ENCODE data around the gene OLFML1.

OLFML1 gene

DNA sequence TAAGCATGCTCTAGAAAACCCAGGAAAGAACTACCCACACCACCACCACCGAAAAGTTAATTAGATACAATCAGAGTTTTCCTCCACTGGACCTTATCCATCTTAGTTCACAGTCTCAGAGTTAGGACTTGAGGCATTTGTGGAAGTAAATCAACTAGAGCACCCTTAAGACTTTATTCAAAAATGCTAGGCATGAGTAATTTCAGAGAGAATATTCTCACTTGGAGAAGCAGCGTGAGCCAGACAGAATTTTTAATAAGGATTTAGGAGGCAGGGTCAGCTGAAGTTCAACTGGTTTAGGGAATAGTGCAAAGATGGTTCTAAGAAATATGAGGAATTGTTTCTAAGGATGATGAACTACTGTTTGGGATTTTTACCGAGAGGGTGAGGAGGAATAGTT, 1.2 kb upstream of the OLFML1 start:
- no peak for DNase-seq

- DNase-seq, result no peak
Observed at GRCh38 chr11:7484645-7485044, 661 bp upstream of the OLFML1 start.

GRCh38 chr11:7486098-7486780, 933 bp downstream of the OLFML1 start:
- no peak for DNase-seq

GRCh38 chr11:7486781-7487140, 1.5 kb downstream of the OLFML1 start:
- DNase-seq, result no peak

DNA sequence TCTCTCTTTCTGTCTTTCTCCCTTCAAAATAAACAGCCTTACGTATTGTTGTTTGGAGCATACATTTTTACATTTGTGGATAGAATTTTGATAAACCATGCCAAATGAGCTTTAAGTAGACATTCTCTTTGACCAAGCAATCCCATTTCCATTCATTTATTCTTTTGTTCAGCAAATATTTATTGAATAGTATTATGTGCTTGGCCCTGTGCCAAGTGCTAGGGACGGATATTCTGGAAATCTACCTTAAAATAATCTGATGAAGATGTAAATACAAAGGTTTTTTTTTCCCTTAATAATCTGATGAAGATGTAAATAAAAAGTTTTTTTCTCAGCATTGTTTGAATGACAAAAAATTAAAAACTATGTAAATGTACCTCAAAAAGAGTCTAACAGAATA, 2.1 kb downstream of the OLFML1 start:
- no peak for DNase-seq

DNA sequence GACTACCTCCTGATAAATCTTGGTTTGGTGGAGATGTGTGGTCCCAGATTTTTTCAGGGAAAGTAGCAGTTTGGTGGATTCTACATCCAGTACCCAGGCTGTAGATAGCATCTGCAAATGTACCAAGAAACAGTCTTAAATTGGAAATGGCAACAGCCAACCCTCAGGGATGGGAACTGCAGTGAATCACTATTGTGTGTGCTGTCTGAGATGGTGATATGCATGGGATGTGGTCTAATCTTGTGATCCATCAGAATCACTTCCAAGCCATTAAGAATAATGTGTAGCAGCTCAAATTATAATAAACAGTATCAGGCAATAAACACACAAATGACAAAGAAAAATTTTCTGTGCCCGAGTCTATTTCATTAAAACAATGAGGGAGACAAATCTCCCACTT, 3.4 kb downstream of the OLFML1 start:
- no peak for DNase-seq

- no peak for DNase-seq
Observed at GRCh38 chr11:7489376-7489775, 4.1 kb downstream of the OLFML1 start.

DNA sequence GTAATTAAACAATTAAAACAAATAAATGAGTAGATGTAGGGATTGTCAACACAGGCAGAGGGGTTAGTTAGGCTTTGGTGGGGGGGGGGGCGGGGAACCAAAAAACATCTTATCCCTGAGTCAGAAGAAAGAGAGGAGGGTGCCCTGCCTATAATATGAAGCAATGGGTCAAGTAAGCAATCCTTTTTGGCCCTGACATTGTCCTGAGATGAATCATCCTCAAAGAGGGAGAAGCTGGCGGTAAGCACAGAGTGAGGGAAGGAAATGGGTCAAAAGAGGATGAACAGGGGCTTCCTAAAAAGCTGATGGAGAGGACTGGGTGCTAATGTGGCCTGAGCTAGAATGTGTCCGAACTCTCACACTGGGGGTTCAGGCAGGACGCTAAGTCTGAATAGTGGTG, 4.7 kb downstream of the OLFML1 start:
- DNase-seq, result no peak

DNA sequence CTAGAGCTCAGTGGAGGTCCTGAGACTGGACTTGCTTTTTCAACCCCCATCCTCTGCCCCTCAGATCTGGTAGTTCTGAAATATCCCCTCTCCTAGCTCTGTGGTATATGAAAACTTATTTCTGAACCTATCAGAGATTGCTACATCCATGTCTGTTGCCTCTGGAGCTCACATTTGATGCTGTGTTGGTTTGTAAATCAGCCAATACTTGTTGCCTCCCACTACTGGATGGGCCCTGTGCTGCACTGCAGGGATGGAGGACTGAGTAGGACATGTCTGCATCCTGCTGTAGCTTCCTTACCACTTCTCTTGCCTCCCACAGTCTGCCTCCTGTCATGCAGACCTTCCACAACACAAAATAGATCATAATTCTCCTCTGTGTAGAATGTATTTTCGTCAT, 5.2 kb downstream of the OLFML1 start:
- DNase-seq, result no peak

DNA sequence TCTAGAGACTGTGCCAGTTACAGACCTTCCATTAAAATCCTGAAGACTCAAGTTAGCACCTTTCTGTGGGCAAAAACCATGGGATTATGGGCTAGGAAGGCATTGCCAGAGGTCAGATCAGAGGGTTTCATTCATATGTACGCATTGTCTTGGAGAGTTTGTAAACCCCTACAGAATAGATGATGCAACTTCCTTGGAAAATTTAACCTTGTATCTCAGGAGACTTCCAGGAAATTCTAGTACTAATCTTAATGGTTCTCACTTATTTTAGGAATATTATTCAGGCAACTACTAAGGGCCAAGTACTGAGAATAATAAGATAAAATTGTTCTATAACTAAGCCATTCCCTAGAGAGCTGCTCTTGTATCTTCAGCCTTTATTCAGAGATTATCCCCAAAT, 6.9 kb downstream of the OLFML1 start:
- DNase-seq, result no peak

DNA sequence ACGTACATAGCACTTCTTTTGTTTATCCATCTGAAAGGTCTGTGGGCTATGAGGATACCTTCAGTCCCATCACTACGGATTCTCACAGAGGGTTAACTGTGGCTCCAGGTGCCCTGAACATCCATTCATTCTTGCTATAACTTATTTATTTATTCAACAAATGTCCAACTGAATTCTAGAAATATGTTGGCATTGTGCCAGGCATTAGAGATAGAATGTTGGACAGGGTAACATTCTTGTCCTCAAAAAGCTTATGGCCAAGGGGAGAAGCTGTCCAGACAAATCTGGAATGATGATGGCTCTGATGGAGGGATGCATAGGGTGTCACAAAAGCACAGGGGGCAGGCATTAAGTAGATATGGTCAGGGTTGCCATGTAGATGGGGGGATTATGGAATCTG, 8.4 kb downstream of the OLFML1 start:
- no peak for DNase-seq

- DNase-seq, result no peak
Observed at GRCh38 chr11:7494086-7494745, 8.9 kb downstream of the OLFML1 start.

GRCh38 chr11:7495882-7496551, 10.7 kb downstream of the OLFML1 start:
- DNase-seq, result no peak

- no peak for DNase-seq
Observed at GRCh38 chr11:7498193-7498592, 12.9 kb downstream of the OLFML1 start.

GRCh38 chr11:7499081-7499480, 13.8 kb downstream of the OLFML1 start:
- DNase-seq, result no peak

DNA sequence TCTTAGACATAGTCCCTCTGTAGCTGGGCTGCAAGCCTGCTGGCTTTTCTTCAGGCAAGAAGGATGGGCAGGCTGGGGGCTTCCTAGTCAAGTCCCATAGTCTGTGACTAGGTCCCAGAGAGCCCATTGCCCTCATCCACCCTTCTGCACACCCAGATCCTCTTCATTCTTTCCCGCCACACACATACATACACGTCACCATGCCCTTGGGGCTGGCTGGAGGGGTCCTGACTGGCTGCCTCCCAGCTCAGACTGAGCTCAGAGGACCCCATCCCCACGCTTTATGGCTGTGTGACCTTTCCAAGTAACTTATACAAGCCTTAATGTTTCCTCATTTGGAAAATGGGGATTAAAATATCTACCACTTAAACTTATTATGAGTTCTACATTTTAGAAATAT, 14.9 kb downstream of the OLFML1 start:
- DNase-seq, result no peak

GRCh38 chr11:7501251-7501650, 15.9 kb downstream of the OLFML1 start:
- no peak for DNase-seq

DNA sequence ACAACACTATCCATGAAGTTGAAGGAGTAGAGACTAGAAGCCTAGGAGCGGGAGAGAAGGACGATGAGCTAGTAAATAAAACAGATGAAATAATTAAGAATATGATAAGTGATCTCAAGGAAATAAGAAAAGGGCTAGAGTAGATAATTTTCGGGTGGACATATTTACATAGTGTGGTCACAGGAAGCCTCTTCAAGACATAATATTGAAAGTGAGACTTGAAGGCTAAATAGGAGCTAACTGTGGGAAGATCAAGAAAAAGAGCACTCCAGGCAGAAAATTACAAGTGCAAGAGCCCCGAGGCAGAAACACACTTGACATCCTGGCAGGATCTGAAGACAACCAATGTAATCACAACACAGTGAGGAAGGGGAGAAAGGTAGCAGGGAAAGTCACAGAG, 16.6 kb downstream of the OLFML1 start:
- no peak for DNase-seq

DNA sequence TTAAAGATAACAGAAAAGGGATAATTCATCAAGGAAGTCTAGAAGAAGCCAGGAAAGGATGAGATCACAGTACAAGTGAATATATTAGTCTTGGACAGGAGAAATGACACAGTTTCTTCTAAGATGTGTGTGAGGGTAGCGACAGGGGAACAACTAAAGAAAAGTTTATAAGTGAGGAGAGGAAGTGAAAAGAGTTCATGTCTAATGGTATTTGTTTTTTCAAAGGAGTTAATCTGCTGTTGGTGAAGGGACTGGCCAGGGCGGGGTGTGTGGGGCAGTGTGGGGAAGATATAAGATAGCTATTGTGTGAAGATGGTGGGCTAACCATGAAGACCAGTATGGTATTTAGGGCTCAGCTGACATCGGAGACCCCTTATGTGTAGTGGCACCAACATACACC, 20.9 kb downstream of the OLFML1 start:
- DNase-seq, result no peak

DNA sequence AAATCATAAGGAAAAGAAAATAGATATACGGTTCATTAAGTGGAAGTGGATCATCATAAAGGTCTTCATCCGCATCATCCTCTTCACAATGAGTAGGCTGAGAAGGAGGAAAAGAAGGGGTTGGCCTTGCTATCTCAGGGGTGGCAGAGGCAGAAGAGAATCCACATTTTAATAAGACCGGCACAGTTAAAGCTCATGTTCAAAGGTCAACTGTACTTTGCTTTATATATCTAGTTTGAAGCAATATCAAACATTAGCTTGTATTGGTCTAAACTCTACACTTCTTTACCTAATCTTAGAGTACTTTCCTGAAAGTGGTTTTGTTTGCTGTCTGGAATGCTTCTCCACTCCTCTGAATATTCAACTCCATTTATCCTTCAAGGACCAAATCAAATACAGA, 22.8 kb downstream of the OLFML1 start:
- DNase-seq, result no peak

GRCh38 chr11:7509966-7510365, 24.7 kb downstream of the OLFML1 start:
- no peak for DNase-seq

GRCh38 chr11:7511401-7511800, 26.1 kb downstream of the OLFML1 start:
- DNase-seq, result no peak

- no peak for DNase-seq
Observed at GRCh38 chr11:7512525-7513233, 27.4 kb downstream of the OLFML1 start.

Data from activated CD4-positive, alpha-beta T cell treated with anti-CD3 and anti-CD28 coated beads, Interleukin-2, amount 50 U/mL, for 4 hours (primary cell).